ENCODE data around the gene TARS3. TPM values are rescaled to one million over a fixed set of nuclear protein-coding genes. Genes with fewer than 3 reads are reported as not detected.

TARS3 gene
- polyA plus RNA-seq, 1 donor: 19.9 TPM

GRCh38 chr15:101621961-101622360 lies 102.3 kb downstream of the TARS3 start:
- DNase-seq: no peak

DNA sequence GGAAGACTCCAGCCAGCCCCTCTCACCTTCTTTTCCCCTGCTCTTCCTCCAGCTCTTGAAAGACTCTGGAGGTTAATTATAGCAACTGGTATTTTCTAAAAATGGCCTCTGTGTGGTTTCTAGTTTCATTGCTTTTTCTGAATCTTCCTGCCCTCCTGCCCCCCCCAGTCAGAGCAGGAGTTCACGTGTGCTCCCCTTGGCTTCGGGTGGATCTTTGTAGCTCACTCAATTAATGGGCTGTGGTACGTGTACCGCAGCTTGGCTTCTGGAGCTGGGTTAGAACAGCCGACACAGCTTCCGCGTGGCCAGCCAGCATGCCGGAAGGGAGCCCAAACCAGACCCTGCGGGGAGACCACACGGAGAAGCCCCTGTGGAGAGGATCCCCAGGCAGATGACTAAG lies 103.6 kb downstream of the TARS3 start:
- no peak for DNase-seq

GRCh38 chr15:101619615-101619865 lies 104.7 kb downstream of the TARS3 start:
- no peak for DNase-seq

DNA sequence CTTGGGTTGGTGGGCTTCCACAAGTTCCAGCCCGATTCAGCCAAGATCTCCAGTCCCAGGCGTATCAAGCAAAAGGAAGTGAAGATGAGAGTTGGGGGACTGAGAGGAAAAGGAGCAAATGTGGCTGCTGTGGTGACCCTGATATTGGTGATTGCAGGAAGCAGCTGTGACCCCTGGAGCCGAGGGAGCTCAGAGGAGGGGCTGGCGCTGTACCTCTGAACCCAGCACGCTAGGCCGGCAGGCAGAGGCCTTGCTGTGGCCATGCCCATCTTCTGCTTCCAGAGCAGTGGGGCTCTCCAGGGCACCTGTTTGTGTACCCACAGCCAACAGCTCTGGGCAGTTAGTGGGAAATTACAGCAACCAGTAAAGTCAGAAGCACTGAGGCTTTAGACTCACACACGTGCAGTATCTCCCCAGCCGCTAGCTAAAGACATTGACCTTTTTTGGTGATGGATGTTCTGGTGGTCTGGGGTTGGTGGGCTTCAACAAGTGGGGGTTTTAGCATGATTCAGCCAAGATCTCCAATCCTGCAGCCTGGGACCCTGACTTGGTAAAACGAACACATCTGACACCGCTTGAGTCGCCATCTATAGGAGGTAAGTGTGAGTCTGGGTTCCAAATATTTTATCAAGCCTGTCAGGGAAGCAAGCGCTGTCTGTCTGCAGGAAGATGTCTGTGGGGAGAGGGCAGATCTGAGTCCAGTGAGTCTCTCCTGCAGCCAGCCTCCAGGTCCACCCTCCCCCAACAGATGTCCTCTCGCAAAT lies 105.2 kb downstream of the TARS3 start:
- DNase-seq: no peak

DNA sequence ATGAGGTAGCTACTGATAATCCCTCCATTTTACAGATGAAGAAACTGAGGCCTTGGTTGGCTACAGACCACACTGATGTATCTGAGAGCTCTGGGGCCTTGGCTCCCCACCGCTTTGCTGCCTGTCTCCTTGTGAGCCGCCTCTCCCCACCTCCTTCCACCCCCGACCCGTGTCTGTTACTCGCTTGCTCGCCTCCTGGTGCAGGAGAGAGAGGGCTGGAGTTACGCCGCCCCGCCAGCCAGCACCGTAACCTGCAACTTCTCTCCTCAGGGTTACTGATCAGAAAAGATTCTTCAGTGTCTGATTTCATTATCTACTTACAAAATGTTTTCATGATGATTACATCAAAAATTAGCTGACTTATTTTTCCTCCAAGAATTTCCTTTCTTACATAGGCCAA lies 106.2 kb downstream of the TARS3 start:
- no peak for DNase-seq

DNA sequence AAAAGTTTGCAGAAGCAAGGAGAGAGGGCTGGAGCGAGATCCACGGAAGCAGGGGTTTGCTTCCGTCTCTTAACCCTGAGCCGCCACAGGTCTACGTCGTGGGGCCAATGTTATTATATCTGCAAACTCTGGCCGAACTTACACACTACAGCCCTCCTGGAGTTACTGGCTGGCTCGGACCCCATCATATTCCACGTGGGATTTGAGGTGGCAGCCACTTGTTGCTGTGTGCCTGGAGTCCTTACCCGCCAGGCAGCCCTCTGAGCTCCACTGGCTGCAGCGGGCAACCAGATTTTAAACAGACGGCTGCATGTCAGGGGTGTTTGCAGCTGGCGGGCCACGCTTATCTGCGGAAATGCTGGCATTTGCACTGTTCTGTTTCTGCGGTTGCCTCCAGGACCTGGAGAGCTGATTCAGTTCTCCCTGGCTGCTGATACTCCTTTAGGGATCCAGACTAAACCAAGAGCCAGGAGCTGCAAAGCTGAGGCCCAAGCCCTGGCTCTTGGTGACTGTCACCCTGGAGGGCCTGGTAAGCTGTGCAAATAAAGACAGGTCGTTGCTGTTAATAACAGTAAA lies 106.8 kb downstream of the TARS3 start:
- no peak for DNase-seq

DNA sequence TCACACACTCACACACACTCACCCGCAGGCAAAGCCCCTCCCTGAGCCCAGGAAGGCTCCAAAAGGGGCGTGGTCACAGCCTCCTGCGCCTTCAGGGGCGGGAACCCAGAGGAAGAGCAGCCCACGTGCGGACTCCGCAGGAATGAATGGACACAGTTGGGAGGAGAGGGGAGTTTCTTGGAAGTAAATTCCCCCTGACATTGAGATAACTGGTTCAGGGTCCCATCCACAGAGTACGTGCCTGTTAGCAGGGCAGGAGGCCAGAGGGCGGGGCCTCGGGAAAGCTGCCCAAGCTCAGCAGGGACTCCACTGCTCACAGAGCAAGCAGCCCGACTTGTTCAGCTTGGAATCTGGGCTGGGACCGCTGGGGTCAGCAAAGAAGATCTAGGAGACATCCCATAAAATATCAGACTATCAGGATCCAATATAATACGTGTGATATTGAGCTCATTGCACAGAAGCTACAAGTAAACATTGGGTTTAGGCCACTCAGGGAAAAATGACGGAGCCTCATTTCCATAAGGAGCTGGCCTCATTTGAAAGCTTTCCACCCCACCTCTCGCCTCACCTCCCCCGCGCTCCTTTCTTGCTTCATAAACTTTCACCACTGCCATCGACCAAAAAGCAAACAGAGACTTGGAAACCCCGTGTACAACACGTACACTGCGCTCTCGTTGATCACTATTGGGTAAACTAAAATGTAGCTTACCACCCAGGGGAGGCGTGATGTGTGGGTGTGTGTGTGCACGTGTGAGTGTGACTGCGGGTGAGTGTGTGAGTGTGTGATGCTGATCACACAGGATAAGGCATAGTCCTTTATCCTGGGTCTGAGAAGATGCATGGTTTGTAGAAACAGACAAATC lies 108.1 kb downstream of the TARS3 start:
- DNase-seq: peak; percentile 51

DNA sequence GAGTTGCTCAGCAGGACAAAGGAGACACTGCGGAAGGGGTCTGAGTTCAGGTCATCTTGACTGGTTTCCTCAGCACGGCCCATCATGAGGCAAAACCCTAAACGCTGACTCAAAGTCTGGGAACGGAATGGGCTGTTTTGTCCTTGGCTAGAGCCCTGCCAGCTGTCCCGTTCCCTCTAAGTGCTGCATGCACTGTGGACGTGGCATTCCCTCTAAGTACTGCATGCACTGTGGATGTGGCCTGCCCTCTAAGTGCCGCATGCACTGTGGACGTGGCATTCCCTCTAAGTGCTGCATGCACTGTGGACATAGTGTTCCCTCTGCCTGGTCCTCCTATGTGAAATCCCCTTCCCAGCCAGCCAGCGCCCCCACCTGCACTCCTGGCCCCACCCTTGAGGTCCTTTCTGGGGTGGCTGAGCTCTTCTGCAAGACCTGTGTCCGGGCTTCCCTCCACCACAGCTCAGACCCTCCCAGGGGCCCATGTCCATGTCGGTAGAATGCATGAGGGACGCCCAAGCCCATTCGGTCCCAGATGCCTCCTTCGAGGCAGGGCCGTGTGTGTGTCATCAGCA lies 108.8 kb downstream of the TARS3 start:
- no peak for DNase-seq

DNA sequence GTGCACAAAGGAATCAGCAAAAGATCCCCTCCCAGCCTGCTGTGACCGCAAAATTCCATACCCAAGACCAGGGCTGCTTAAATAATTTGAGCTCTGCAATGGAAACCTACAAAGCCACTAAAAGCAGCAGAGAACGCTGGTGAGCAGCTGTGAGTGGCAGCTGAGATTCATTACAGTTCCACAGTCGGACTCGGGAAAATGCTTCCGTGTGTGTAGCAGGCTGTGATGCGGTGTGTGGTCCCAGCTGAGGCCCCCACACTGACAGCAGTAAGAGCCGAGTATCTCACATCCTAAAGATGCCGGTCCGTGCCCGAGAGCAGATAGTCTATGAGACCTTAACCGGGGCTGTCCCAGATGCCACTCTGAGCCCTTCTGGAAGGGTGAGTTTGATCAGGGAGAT lies 109.5 kb downstream of the TARS3 start:
- no peak for DNase-seq

DNA sequence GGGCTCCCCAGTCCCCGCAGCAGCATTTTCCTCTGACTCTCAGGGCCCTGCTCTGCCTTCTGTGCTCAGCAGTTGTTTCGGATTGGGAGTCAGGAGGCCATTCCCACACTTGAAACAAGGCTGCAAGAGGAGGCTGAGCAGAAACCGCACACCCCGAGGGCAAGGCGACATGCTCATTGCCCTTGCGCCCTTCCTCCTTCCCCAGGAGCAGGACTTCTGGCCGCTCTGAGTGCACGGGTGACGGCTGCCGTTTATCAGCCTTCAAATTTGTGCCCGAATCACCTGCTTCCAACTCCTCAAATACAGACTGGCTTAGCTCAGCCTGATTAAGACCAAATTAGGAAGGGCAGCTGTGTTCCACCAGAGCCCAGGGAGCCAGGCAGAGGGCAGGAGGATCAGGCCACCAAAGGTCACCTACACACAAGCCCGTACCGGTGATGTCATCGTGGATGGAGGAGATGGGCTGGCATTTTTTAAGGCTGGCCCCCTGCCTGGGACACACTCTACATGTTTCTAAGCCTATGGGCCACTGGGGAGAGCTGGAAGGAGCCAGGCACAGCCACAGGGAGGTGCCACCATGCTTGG lies 110.2 kb downstream of the TARS3 start:
- no peak for DNase-seq

DNA sequence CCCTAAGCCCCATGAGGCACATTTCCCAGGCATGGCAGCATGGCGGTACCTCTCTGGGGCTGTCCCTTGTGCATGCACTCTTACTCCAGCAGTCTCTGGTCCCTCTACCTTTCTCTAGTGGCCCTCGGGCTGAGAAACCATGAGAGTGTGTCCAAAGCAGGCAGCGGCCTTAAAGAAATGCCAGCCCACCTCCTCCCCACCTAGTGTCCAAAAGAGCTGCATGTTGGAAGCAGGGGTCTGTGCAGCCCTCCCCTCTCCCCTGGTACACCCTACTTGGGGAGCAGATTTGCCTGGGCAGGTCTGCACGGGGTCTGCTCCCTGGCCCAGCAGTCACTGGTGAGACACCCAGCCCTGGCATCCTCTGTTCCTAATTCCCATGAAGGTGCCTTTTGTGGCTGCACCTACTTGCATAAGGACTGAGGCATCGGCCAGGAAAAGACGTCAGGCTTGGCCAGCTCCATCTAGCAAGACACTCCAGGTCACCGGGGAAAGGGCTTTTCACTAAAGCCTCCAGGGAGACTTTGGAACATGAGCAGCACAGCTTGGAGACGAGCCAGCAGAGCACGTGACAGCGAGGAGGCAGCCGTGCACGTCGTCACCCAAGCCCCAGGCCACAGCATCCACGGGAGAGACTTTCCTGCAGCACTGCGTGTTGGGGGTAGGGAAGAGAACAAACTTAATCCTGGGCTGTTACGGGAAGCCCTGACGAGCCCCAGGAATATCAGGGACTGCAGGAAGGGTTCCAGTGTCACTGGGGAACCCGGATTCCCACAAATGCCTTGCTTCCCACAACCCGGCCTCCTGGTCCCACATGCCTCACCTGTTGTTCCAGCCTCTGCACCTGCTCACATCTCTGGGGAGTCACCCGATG lies 110.9 kb downstream of the TARS3 start:
- peak; percentile 50 for DNase-seq

- no peak for DNase-seq
These were observed 111.6 kb downstream of the TARS3 start for GRCh38 chr15:101612676-101613075.

DNA sequence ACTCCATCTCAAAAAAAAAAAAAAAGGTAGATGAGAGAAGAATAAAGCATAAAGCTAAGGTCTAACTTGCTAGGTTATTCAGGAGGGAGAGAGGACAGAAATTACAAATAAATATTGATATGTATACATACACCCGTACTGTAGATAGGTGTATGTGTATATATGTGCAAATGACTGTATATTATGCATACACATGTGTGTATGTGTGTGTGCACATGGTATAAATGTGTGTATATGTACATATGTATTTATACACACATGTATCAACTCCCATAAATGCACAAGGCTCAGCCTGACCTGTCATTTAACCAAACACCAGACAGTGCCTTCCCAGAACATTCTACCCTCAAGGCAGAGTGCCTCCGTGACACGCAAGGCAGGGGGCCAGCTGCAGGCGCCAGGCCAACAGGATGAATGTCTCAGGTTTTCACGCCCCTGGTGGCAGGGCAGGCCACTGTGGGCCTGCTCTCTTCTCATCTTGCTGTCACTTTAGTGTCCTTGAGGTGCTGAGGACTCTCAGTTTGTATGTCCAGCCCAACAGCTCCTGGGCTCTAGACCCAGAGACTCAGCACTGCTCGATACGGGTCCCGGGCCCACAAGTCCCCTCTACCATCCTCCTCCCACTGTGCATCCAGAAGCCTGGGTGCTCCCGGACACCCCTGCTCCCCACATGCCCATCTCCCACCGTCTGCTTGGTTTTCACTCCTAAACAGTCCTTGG lies 112.5 kb downstream of the TARS3 start:
- no peak for DNase-seq

- DNase-seq: no peak
These were observed 113.3 kb downstream of the TARS3 start for GRCh38 chr15:101611007-101611406.

- no peak for DNase-seq
These were observed 113.7 kb downstream of the TARS3 start for GRCh38 chr15:101610611-101611000.

DNA sequence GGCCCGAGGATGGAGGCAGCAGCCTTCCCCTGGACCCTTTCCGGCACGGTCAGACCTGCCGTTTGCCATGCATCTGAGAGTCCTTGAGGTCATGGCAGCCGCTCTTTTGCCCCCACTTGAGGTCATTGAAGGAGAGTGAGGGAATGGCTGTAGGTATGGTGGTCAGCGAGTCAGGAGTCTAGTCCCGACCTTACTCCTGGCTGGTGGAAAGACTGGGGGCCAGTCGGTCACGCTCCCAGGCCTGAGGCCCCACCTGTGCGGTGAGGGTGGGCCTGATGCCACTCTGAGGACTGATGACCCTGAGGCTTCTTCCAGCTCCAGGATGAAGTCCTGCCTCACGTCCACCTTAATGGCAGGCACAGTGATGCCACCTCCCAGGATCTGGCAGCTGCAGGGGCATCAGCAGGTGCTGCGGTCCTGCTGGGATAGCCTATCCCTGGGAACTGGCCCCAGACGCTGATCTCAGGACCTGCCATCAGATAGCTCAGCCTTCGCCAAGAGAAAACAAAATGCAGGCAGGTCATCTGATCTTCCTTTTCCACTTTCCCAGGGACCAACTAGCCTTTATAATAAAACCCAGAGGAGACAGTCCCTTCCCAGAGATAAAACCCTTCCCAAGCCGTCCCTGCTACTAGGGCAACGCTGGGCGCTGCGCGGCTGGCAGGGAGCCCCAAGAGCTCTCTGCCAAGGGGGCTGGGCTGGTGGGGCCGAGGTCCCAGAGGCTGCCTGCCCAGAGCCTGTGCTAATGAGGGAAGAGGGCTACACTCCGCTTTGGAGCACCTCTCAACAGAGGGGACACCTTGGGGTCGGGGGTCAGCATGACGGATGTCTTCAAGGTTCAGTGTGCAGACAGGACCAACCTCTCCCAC lies 114.3 kb downstream of the TARS3 start:
- no peak for DNase-seq

GRCh38 chr15:101608201-101608600 lies 116.1 kb downstream of the TARS3 start:
- DNase-seq: no peak

GRCh38 chr15:101607108-101607507 lies 117.2 kb downstream of the TARS3 start:
- DNase-seq: no peak

- no peak for DNase-seq
These were observed 120.0 kb downstream of the TARS3 start for GRCh38 chr15:101604124-101604874.

All from hindlimb muscle (tissue), 1 donor.